Osteoblast (primary cell): Measurements from ENCODE around the gene SLC30A1. TPM values are rescaled to one million over a fixed set of nuclear protein-coding genes. Genes with fewer than 3 reads are reported as not detected.
A peak's percentile ranks its signal among the peaks of the same experiment; 100 is the strongest.
"Not testable (repeated sequence)": the region's sequence is repeated elsewhere in the genome, so short reads cannot be mapped to it uniquely, and the experiment has no call there.

Experiments
- DNase-seq: peaks from one replicate; pipeline ENCODE4 v3.0.0; 2011; ENCODE audit warnings: low spot score, mixed read lengths; ENCODE audit not compliant: insufficient read length; ENCODE audit errors: missing footprints
- H2AFZ ChIP-seq: 2 replicates; pipeline ENCODE4 v1.6.0; 2011; ENCODE audit warnings: mild to moderate bottlenecking, low read length
- H3K27ac ChIP-seq: 2 replicates; pipeline ENCODE4 v1.5.1; 2011; ENCODE audit warnings: mild to moderate bottlenecking, low read depth, low read length, moderate library complexity
- H3K27me3 ChIP-seq: 2 replicates; pipeline ENCODE4 v1.6.0; 2012; ENCODE audit warnings: mild to moderate bottlenecking, control low read depth, inconsistent platforms, low read length, moderate library complexity; ENCODE audit not compliant: insufficient read depth
- H3K36me3 ChIP-seq: 2 replicates; pipeline ENCODE4 v1.5.1; 2011; ENCODE audit warnings: mild to moderate bottlenecking, low read length, control low read depth, moderate library complexity; ENCODE audit not compliant: insufficient read depth
- H3K4me1 ChIP-seq: 2 replicates; pipeline ENCODE4 v1.5.1; 2011; ENCODE audit warnings: mild to moderate bottlenecking, low read length, control low read depth, moderate library complexity; ENCODE audit not compliant: insufficient read depth
- H3K4me2 ChIP-seq: 2 replicates; pipeline ENCODE4 v1.6.0; 2011; ENCODE audit warnings: mild to moderate bottlenecking, low read length; ENCODE audit not compliant: insufficient read depth
- H3K4me3 ChIP-seq: fragments of 200-600 bp; sonication (generic); 3 replicates; pipeline ENCODE4 v1.5.1; 2012; ENCODE audit warnings: mild to moderate bottlenecking, low read length, inconsistent platforms; ENCODE audit not compliant: insufficient read depth
- H3K79me2 ChIP-seq: 2 replicates; pipeline ENCODE4 v1.6.0; 2012; ENCODE audit warnings: mild to moderate bottlenecking, low read length, control low read depth, inconsistent platforms; ENCODE audit not compliant: insufficient read depth
- H3K9me3 ChIP-seq: 2 replicates; pipeline ENCODE4 v1.5.1; 2011; ENCODE audit warnings: low read depth, low read length, control low read depth
- H4K20me1 ChIP-seq: 2 replicates; pipeline ENCODE4 v1.6.0; 2012; ENCODE audit warnings: mild to moderate bottlenecking, low read length, control low read depth; ENCODE audit not compliant: insufficient read depth
- CTCF ChIP-seq: IDR thresholded peaks from 2 replicates; pipeline ENCODE4 v1.5.1; 2011; ENCODE audit warnings: mild to moderate bottlenecking, low read depth, low read length, moderate library complexity; ENCODE audit errors: extremely low read depth
- total RNA-seq: library from RNA; depleted of rRNA; stranded (reverse); fragments of >200 nt; gene quantifications from 2 replicates; pipeline ENCODE4 v1.2.3, GENCODE V29; 2012

SLC30A1 gene
- 39.5 and 49.9 TPM in 2 replicates for total RNA-seq

GRCh38 chr1:211578640-211579439, at the start of gene SLC30A1:
Gene SLC30A1, minus strand, starts transcription at chr1:211579161. Its CDS starts 549 bp downstream, at chr1:211578612.
- peak within 1 kb of the TSS; percentile 73 for H2AFZ ChIP-seq
- H3K4me2 ChIP-seq = peak within 1 kb of the TSS; percentile 92
- peaks cover 50% of the 10 kb centered on the region for H3K4me1 ChIP-seq
- H3K36me3 ChIP-seq = peaks cover 22% of the 10 kb centered on the region
- peak within 1 kb of the TSS; percentile 81 for H3K27ac ChIP-seq
- peaks cover 50% of the 10 kb centered on the region for H3K79me2 ChIP-seq
- peak within 1 kb of the TSS; percentile 97 for H3K4me3 ChIP-seq
- H3K9me3 ChIP-seq = no peaks in the 10 kb centered on the region
- H3K27me3 ChIP-seq = no peaks in the 10 kb centered on the region
- H4K20me1 ChIP-seq = peaks cover 40% of the 10 kb centered on the region
- TF ChIP-seq CTCF = no peak
- DNase-seq = peak; percentile 100

GRCh38 chr1:211628417-211628816, 49.5 kb upstream of the SLC30A1 start:
- TF ChIP-seq CTCF = no peak
- no peak overlapping the region for H2AFZ ChIP-seq
- H3K4me2 ChIP-seq = no peak overlapping the region
- H3K27ac ChIP-seq = no peak overlapping the region
- H3K79me2 ChIP-seq = no peaks in the 10 kb centered on the region
- peaks cover 5% of the 10 kb centered on the region for H3K27me3 ChIP-seq
- H3K4me1 ChIP-seq = peaks cover 15% of the 10 kb centered on the region
- DNase-seq = no peak
- no peaks in the 10 kb centered on the region for H3K9me3 ChIP-seq
- no peaks in the 10 kb centered on the region for H3K36me3 ChIP-seq
- H4K20me1 ChIP-seq = no peaks in the 10 kb centered on the region
- H3K4me3 ChIP-seq = no peak overlapping the region

GRCh38 chr1:211627259-211627658, 48.3 kb upstream of the SLC30A1 start:
- Histone ChIP-seq H3K79me2 (no peaks in the 10 kb centered on the region), H4K20me1 (no peaks in the 10 kb centered on the region), H3K36me3 (no peaks in the 10 kb centered on the region), H3K27me3 (peaks cover 5% of the 10 kb centered on the region), H3K4me2 (no peak overlapping the region), H3K27ac (no peak overlapping the region), H2AFZ (no peak overlapping the region), H3K4me1 (peaks cover 3% of the 10 kb centered on the region), H3K4me3 (no peak overlapping the region), H3K9me3 (no peaks in the 10 kb centered on the region)
- no peak for DNase-seq
- TF ChIP-seq CTCF = no peak

- H3K27ac ChIP-seq, H4K20me1 ChIP-seq, H3K36me3 ChIP-seq, H3K4me3 ChIP-seq, H3K79me2 ChIP-seq, H2AFZ ChIP-seq, H3K9me3 ChIP-seq, H3K4me2 ChIP-seq, DNase-seq, H3K4me1 ChIP-seq, H3K27me3 ChIP-seq: not testable (repeated sequence)
These were observed 46.9 kb upstream of the SLC30A1 start for GRCh38 chr1:211625866-211626265.
